ENCODE results near the gene FSD1L.
"Not testable (repeated sequence)": the region's sequence is repeated elsewhere in the genome, so short reads cannot be mapped to it uniquely, and the experiment has no call there.

The FSD1L gene

GRCh38 chr9:105485131-105485530 lies 37.3 kb downstream of the FSD1L start:
- DNase-seq (ENCODE audit: low spot score), result no peak

- no peak for DNase-seq (ENCODE audit: low spot score)
Observed at GRCh38 chr9:105496826-105497225, 49.0 kb downstream of the FSD1L start.

- DNase-seq (ENCODE audit: low spot score), result no peak
Observed at GRCh38 chr9:105497704-105498103, 49.9 kb downstream of the FSD1L start.

- DNase-seq (ENCODE audit: low spot score), result no peak
Observed at GRCh38 chr9:105500108-105500766, 52.4 kb downstream of the FSD1L start.

- no peak for DNase-seq (ENCODE audit: low spot score)
Observed at GRCh38 chr9:105501414-105501813, 53.6 kb downstream of the FSD1L start.

GRCh38 chr9:105502276-105502675 lies 54.4 kb downstream of the FSD1L start:
- DNase-seq (ENCODE audit: low spot score), result no peak

GRCh38 chr9:105503881-105504280 lies 56.0 kb downstream of the FSD1L start:
- DNase-seq (ENCODE audit: low spot score), result no peak

- DNase-seq (ENCODE audit: low spot score), result no peak
Observed at GRCh38 chr9:105507096-105507790, 59.4 kb downstream of the FSD1L start.

GRCh38 chr9:105508530-105508929 lies 60.7 kb downstream of the FSD1L start:
- DNase-seq (ENCODE audit: low spot score), result no peak

GRCh38 chr9:105510024-105510423 lies 62.2 kb downstream of the FSD1L start:
- no peak for DNase-seq (ENCODE audit: low spot score)

- DNase-seq (ENCODE audit: low spot score), result no peak
Observed at GRCh38 chr9:105511446-105511845, 63.6 kb downstream of the FSD1L start.

- no peak for DNase-seq (ENCODE audit: low spot score)
Observed at GRCh38 chr9:105515811-105516413, 68.1 kb downstream of the FSD1L start.

- DNase-seq (ENCODE audit: low spot score), result not testable (repeated sequence)
Observed at GRCh38 chr9:105519710-105520369, 72.0 kb downstream of the FSD1L start.

- not testable (repeated sequence) for DNase-seq (ENCODE audit: low spot score)
Observed at GRCh38 chr9:105520992-105521391, 73.2 kb downstream of the FSD1L start.

- not testable (repeated sequence) for DNase-seq (ENCODE audit: low spot score)
Observed at GRCh38 chr9:105522618-105523385, 75.0 kb downstream of the FSD1L start.

GRCh38 chr9:105531530-105531929 lies 83.7 kb downstream of the FSD1L start:
- no peak for DNase-seq (ENCODE audit: low spot score)

- DNase-seq (ENCODE audit: low spot score), result no peak
Observed at GRCh38 chr9:105535920-105536668, 88.3 kb downstream of the FSD1L start.

- no peak for DNase-seq (ENCODE audit: low spot score)
Observed at GRCh38 chr9:105539452-105539851, 91.6 kb downstream of the FSD1L start.

GRCh38 chr9:105541838-105542237 lies 94.0 kb downstream of the FSD1L start:
- DNase-seq (ENCODE audit: low spot score), result no peak

GRCh38 chr9:105554042-105554441 lies 106.2 kb downstream of the FSD1L start:
- no peak for DNase-seq (ENCODE audit: low spot score)
